ENCODE data around the gene LMLN. TPM values are rescaled to one million over a fixed set of nuclear protein-coding genes. Genes with fewer than 3 reads are reported as not detected.

The LMLN gene
- total and polyA plus RNA-seq, 2 of the 8 experiments (the other 6 are each of a cell fraction or from before 2014, with no cell fraction given) = 3.9 to 5.0 TPM

DNA sequence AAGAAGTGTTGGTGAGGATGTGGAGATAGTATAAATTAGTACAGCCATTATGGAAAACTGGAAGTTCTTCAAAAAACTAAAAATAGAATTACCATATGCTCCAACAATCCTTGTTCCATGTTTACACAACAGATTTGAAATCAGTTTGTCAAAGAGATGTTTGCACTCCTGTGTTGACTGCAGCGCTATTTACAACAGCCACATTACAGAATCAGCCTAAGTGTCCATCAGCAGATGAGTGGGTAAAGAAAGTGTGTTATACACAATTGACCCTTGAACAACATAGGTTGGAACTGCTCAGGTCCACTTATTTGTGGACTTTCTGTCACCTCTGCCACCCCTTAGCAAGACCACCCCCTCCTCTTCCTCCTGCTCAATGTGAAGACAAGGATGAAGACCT, 34.7 kb downstream of the LMLN start (continued):
- TF ChIP-seq, protein P1, sequence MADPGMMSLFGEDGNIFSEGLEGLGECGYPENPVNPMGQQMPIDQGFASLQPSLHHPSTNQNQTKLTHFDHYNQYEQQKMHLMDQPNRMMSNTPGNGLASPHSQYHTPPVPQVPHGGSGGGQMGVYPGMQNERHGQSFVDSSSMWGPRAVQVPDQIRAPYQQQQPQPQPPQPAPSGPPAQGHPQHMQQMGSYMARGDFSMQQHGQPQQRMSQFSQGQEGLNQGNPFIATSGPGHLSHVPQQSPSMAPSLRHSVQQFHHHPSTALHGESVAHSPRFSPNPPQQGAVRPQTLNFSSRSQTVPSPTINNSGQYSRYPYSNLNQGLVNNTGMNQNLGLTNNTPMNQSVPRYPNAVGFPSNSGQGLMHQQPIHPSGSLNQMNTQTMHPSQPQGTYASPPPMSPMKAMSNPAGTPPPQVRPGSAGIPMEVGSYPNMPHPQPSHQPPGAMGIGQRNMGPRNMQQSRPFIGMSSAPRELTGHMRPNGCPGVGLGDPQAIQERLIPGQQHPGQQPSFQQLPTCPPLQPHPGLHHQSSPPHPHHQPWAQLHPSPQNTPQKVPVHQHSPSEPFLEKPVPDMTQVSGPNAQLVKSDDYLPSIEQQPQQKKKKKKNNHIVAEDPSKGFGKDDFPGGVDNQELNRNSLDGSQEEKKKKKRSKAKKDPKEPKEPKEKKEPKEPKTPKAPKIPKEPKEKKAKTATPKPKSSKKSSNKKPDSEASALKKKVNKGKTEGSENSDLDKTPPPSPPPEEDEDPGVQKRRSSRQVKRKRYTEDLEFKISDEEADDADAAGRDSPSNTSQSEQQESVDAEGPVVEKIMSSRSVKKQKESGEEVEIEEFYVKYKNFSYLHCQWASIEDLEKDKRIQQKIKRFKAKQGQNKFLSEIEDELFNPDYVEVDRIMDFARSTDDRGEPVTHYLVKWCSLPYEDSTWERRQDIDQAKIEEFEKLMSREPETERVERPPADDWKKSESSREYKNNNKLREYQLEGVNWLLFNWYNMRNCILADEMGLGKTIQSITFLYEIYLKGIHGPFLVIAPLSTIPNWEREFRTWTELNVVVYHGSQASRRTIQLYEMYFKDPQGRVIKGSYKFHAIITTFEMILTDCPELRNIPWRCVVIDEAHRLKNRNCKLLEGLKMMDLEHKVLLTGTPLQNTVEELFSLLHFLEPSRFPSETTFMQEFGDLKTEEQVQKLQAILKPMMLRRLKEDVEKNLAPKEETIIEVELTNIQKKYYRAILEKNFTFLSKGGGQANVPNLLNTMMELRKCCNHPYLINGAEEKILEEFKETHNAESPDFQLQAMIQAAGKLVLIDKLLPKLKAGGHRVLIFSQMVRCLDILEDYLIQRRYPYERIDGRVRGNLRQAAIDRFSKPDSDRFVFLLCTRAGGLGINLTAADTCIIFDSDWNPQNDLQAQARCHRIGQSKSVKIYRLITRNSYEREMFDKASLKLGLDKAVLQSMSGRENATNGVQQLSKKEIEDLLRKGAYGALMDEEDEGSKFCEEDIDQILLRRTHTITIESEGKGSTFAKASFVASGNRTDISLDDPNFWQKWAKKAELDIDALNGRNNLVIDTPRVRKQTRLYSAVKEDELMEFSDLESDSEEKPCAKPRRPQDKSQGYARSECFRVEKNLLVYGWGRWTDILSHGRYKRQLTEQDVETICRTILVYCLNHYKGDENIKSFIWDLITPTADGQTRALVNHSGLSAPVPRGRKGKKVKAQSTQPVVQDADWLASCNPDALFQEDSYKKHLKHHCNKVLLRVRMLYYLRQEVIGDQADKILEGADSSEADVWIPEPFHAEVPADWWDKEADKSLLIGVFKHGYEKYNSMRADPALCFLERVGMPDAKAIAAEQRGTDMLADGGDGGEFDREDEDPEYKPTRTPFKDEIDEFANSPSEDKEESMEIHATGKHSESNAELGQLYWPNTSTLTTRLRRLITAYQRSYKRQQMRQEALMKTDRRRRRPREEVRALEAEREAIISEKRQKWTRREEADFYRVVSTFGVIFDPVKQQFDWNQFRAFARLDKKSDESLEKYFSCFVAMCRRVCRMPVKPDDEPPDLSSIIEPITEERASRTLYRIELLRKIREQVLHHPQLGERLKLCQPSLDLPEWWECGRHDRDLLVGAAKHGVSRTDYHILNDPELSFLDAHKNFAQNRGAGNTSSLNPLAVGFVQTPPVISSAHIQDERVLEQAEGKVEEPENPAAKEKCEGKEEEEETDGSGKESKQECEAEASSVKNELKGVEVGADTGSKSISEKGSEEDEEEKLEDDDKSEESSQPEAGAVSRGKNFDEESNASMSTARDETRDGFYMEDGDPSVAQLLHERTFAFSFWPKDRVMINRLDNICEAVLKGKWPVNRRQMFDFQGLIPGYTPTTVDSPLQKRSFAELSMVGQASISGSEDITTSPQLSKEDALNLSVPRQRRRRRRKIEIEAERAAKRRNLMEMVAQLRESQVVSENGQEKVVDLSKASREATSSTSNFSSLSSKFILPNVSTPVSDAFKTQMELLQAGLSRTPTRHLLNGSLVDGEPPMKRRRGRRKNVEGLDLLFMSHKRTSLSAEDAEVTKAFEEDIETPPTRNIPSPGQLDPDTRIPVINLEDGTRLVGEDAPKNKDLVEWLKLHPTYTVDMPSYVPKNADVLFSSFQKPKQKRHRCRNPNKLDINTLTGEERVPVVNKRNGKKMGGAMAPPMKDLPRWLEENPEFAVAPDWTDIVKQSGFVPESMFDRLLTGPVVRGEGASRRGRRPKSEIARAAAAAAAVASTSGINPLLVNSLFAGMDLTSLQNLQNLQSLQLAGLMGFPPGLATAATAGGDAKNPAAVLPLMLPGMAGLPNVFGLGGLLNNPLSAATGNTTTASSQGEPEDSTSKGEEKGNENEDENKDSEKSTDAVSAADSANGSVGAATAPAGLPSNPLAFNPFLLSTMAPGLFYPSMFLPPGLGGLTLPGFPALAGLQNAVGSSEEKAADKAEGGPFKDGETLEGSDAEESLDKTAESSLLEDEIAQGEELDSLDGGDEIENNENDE (IDR thresholded peaks at IDR 0.05; ENCODE audit: insufficient replicate concordance, low read length) = no peak
- no peak for TF ChIP-seq ATF3 (IDR thresholded peaks at IDR 0.05; ENCODE audit: insufficient read depth, low read depth, low read length)

Data from H1 (cell line).